Left ventricle myocardium inferior (tissue), 1 donor: ENCODE results near the gene ASAP3. TPM values are rescaled to one million over a fixed set of nuclear protein-coding genes. Genes with fewer than 3 reads are reported as not detected.

ENCODE experiments used
- DNase-seq: peaks from one replicate; pipeline ENCODE4 v3.0.0-alpha.2; 2020
- H3K27ac ChIP-seq: fragments of 200-600 bp; replicated peaks from 2 replicates; pipeline ENCODE4 v1.8.0; 2021
- H3K27me3 ChIP-seq: fragments of 200-600 bp; 2 replicates; pipeline ENCODE4 v1.8.0; 2021; ENCODE audit warnings: low read depth
- H3K36me3 ChIP-seq: fragments of 200-600 bp; 2 replicates; pipeline ENCODE4 v1.8.0; 2021
- H3K4me1 ChIP-seq: fragments of 200-600 bp; 2 replicates; pipeline ENCODE4 v1.8.0; 2021
- H3K4me3 ChIP-seq: fragments of 200-600 bp; 2 replicates; pipeline ENCODE4 v1.8.0; 2021; ENCODE audit warnings: mild to moderate bottlenecking, moderate library complexity
- H3K9me3 ChIP-seq: fragments of 200-600 bp; replicated peaks from 2 replicates; pipeline ENCODE4 v1.8.0; 2021
- intact Hi-C: fragments of 100-400 bp; cut with micrococcal nuclease; formaldehyde crosslinking; loops from one replicate; pipeline ENCODE4 v1.11.0; 2022
- total RNA-seq: library from RNA; stranded (reverse); fragmentation: NEBNext Ultra II Directional; extraction: Animal tissue kit (Norgen Biotek cat#: 25700); gene quantifications from one replicate; pipeline ENCODE4 v1.2.1, GENCODE V29; 2021
- TF ChIP-seq, protein P1 (sequence below): fragments of 200-600 bp; IDR thresholded peaks from 2 replicates; pipeline ENCODE4 v1.8.0; 2021; ENCODE audit warnings: antibody characterized with exemption, mild to moderate bottlenecking, borderline replicate concordance
- donor health status: DM: no; HTN: yes; CAD: no; lungs with severe emphysema.

The ASAP3 gene
- total RNA-seq, 1 donor from 2014 or later, result 44.4 TPM

DNA sequence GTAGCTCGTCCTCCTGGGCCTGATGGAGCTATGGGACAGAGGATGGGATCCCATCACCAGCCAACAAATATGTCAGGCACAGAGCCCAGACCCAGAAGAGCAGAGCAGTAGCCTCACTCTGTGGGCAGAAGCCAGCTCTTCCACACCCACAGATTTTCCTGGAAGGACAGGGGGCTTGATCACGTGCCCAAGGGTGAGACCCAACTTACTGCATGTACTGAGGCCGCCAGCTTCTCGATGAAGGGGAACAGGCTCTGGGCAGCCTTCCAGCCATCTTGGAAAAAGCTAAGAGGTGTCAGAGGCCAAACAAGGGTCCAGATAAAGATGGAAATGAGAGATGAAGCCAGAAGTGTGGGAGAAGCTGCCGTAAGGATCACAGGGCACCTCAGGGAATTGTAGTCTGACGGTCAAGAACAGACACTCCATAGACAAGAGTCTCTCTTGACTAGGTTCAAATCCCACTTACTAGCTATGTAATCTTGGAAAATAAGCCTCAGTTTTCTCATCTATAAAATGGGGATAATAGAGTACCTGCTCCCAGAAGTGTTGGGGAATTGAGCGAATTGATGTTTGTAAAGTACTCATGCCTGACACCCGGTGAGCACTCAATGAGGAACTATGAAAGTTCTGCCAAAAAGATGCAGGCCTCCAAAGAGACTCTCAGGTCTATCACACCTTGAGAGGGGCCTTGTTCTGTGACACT is 42.4 kb downstream of the ASAP3 start:
- Histone ChIP-seq H3K4me1 (peaks cover 4% of the 10 kb centered on the region), H3K36me3 (peaks cover 69% of the 10 kb centered on the region), H3K9me3 (no peaks in the 10 kb centered on the region), H3K27ac (peak overlapping the region; percentile 12), H3K4me3 (no peak overlapping the region), H3K27me3 (no peaks in the 10 kb centered on the region)
- TF ChIP-seq, protein P1, sequence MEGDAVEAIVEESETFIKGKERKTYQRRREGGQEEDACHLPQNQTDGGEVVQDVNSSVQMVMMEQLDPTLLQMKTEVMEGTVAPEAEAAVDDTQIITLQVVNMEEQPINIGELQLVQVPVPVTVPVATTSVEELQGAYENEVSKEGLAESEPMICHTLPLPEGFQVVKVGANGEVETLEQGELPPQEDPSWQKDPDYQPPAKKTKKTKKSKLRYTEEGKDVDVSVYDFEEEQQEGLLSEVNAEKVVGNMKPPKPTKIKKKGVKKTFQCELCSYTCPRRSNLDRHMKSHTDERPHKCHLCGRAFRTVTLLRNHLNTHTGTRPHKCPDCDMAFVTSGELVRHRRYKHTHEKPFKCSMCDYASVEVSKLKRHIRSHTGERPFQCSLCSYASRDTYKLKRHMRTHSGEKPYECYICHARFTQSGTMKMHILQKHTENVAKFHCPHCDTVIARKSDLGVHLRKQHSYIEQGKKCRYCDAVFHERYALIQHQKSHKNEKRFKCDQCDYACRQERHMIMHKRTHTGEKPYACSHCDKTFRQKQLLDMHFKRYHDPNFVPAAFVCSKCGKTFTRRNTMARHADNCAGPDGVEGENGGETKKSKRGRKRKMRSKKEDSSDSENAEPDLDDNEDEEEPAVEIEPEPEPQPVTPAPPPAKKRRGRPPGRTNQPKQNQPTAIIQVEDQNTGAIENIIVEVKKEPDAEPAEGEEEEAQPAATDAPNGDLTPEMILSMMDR, result no peak
- peak; percentile 29 for DNase-seq
- intact Hi-C loops, result no loop called here

DNA sequence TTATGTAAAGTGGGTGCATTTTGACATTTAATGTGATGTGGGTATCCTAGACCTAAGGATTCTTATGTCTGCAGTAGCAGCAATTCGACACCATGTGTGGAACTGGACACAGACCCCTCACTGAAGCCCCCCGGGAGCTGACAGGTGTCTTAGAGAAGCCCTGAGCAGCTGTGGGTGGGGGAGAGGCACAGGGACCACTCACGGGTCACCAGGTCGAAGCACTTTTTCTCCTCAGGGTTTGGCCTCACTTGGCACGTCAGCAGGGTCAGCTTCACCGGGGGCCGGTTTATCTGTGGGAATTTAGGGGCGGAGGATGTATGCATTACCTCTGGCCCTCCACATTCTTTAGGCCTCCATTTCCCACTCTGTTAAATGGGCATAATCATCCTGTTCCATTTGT is 45.4 kb downstream of the ASAP3 start:
- Histone ChIP-seq H3K36me3 (peaks cover 94% of the 10 kb centered on the region), H3K9me3 (no peaks in the 10 kb centered on the region), H3K4me3 (no peak overlapping the region), H3K4me1 (no peaks in the 10 kb centered on the region), H3K27ac (no peak overlapping the region), H3K27me3 (no peaks in the 10 kb centered on the region)
- DNase-seq, result no peak
- TF ChIP-seq, protein P1, result no peak
- intact Hi-C loops, result no loop called here

DNA sequence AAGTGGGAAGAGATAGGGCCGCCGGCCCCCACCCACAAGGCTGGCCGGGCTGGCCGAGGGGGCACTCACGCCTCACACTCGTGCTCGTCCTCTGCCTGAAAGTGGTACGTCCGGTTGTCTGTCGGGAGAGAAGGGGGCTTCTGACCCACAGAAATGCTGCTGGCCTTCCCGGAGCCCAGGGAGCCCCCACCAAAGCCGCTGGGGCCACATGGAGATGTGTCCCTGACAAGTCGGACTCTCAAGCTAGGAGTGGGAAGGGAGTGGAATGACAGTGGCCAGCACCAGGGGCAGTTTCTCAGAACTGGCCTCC is 46.7 kb downstream of the ASAP3 start:
- TF ChIP-seq, protein P1, result no peak
- no peak overlapping the region for H3K4me3 ChIP-seq
- intact Hi-C loops, result no loop called here
- peaks cover 100% of the 10 kb centered on the region for H3K36me3 ChIP-seq
- no peaks in the 10 kb centered on the region for H3K9me3 ChIP-seq
- no peaks in the 10 kb centered on the region for H3K27me3 ChIP-seq
- no peak overlapping the region for H3K27ac ChIP-seq
- no peaks in the 10 kb centered on the region for H3K4me1 ChIP-seq
- no peak for DNase-seq

DNA sequence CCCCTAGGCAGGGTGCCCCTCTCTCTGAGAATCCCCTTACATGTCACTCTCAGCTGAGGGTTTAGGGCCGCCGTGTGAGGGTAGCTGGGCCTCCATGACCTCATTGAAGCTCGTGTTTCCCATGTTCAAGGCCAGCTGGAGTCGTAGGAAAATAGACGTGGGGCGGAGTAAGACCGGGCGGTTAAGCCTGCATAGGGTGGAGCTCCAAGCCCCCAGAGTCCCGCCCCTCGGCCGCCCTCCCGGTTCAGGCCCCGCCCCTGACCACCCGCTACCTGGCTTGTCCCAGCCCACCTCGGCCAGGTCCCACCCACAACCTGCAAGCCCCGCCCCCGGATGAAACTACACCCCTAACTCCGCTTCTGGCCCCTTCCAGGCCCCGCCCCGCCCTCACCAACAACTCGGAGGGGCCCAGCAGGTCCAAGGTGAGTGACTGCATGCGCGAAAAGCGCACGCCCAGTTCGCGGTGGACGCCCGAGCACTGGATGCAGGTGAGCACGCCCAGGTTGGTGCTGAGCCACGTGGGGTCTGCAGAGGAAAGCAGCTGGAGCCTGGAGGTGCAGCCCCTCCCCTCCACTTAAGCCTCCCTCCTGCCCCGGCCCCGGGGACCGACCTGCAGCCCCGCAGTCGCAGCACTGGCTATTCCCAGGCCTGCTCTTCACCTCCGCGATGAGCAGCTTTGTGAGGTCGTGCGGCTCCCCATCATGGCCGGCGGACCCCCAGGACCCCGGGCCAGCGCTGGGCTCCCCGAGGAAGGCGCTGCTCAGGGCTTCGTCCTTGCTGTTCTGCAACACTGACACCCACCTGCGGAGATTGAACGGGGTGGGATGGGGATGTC is 47.2 kb downstream of the ASAP3 start:
- intact Hi-C loops, result no loop called here
- Histone ChIP-seq H3K4me1 (no peaks in the 10 kb centered on the region), H3K9me3 (no peaks in the 10 kb centered on the region), H3K27me3 (no peaks in the 10 kb centered on the region), H3K27ac (no peak overlapping the region), H3K36me3 (peaks cover 100% of the 10 kb centered on the region), H3K4me3 (no peak overlapping the region)
- TF ChIP-seq, protein P1, result no peak
- no peak for DNase-seq

DNA sequence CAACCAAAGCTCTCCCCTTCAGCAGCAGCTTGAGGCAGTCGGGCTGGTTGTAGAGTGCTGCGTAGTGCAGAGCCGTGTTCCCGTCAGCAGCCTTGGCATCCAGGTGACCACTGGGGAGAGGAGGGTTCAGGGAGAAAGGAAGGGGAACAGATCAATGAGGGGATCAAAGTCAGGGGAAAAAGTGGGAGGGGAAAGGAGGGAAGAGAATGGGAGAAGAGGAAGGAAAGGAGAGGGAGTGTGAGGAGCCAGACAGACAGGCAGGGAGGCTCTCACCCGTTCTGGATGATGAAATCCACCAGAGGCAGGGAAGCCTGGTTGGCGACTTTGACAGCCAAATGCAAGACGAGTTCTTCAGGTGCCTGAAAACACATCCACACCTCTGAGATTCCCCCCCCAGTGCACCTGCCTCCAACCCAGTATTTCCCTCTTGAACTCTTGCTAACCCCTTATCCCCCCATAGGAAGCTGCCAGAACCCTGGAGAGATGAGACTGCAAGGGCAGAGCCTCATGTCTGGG is 49.7 kb downstream of the ASAP3 start:
- Histone ChIP-seq H3K27ac (no peak overlapping the region), H3K27me3 (no peaks in the 10 kb centered on the region)
- TF ChIP-seq, protein P1, result no peak

More for the DNA sequence above, 49.7 kb downstream of the ASAP3 start:
- no peaks in the 10 kb centered on the region for H3K9me3 ChIP-seq
- H3K4me1 ChIP-seq, result no peaks in the 10 kb centered on the region
- H3K4me3 ChIP-seq, result no peak overlapping the region
- intact Hi-C loops, result no loop called here
- DNase-seq, result no peak
- peaks cover 100% of the 10 kb centered on the region for H3K36me3 ChIP-seq
